SK-N-SH (cell line): ENCODE measurements around the gene CNTNAP2. TPM values are rescaled to one million over a fixed set of nuclear protein-coding genes. Genes with fewer than 3 reads are reported as not detected.
A peak's percentile ranks its signal among the peaks of the same experiment; 100 is the strongest.

Experiments
- CTCF ChIA-PET: fragments of 300-600, 350-600 bp; formaldehyde crosslinking; extraction: SDS; loops from one replicate; lab custom pipeline; 2021; lab: Yijun Ruan, JAX
- POLR2A ChIA-PET: fragments of 350-600 bp; sonication (Branson Sonifier 250); formaldehyde crosslinking; extraction: SDS; loops from one replicate; lab custom pipeline; 2020; ENCODE audit warnings: antibody characterized with exemption, inconsistent platforms; lab: Yijun Ruan, JAX
- DNase-seq: peaks from one replicate; pipeline ENCODE4 v3.0.0; 2012
- H2AFZ ChIP-seq: fragments of 200-600 bp; sonication (generic); 2 replicates; pipeline ENCODE4 v1.8.1; 2016; ENCODE audit warnings: antibody characterized with exemption, mild to moderate bottlenecking, low read depth
- H3F3A ChIP-seq: fragments of 200-600 bp; sonication (generic); replicated peaks from 2 replicates; pipeline ENCODE3; 2016; ENCODE audit warnings: antibody characterized with exemption, mild to moderate bottlenecking; ENCODE audit not compliant: insufficient read depth
- H3K27ac ChIP-seq, 2 experiments: fragments of 200-500 bp in 1 of 2; fragments of 200-600 bp in 1 of 2; sonication (Bioruptor generic) in 1 of 2; sonication (generic), shearing (Covaris generic) in 1 of 2; 2 replicates each; pipeline versions ENCODE4 v1.5.1 to v1.6.1; 2014 to 2016; ENCODE audit warnings: low read depth in 2 of 2, inconsistent platforms in 1 of 2, low read length in 1 of 2, mild to moderate bottlenecking in 1 of 2, mixed read lengths in 1 of 2
- H3K27me3 ChIP-seq: fragments of 200-600 bp; sonication (generic), shearing (Covaris generic); 2 replicates; pipeline ENCODE4 v1.6.1; 2016; ENCODE audit warnings: mixed run types; ENCODE audit not compliant: insufficient read depth
- H3K36me3 ChIP-seq, 2 experiments: fragments of 200-500 bp in 1 of 2; fragments of 200-600 bp in 1 of 2; sonication (Bioruptor generic) in 1 of 2; sonication (generic) in 1 of 2; replicated peaks in 1 of 2; 2 replicates each; pipeline versions ENCODE3 to v1.5.1; 2014 to 2016; ENCODE audit warnings: low read length in 1 of 2, mild to moderate bottlenecking in 1 of 2; ENCODE audit not compliant: insufficient read depth in 2 of 2, control insufficient read depth in 1 of 2
- H3K4me1 ChIP-seq, 2 experiments: fragments of 200-500 bp in 1 of 2; fragments of 200-600 bp in 1 of 2; sonication (Bioruptor generic) in 1 of 2; sonication (generic), shearing (Covaris generic) in 1 of 2; 2 replicates each; pipeline versions ENCODE4 v1.5.1 to v1.6.1; 2014 to 2016; ENCODE audit warnings: low read depth in 1 of 2, low read length in 1 of 2, mixed run types in 1 of 2; ENCODE audit not compliant: insufficient read depth in 2 of 2, control insufficient read depth in 1 of 2
- H3K4me2 ChIP-seq: fragments of 200-600 bp; sonication (generic), shearing (Covaris generic); 2 replicates; pipeline ENCODE4 v1.6.1; 2017; ENCODE audit warnings: mixed run types
- H3K4me3 ChIP-seq, 2 experiments: fragments of 200-500 bp in 1 of 2; fragments of 200-600 bp in 1 of 2; sonication (Bioruptor generic) in 1 of 2; sonication (generic), shearing (Covaris generic) in 1 of 2; 2 replicates each; pipeline versions ENCODE4 v1.5.1 to v1.8.1; 2014 to 2016; ENCODE audit warnings: low read depth in 2 of 2, inconsistent platforms in 1 of 2, low read length in 1 of 2, mild to moderate bottlenecking in 1 of 2, mixed read lengths in 1 of 2, moderate library complexity in 1 of 2
- H3K79me2 ChIP-seq: fragments of 200-600 bp; sonication (generic); 2 replicates; pipeline ENCODE4 v1.8.1; 2017; ENCODE audit warnings: mild to moderate bottlenecking; ENCODE audit not compliant: insufficient read depth
- H3K9ac ChIP-seq: fragments of 200-600 bp; sonication (generic); 2 replicates; pipeline ENCODE4 v1.6.1; 2017; ENCODE audit warnings: mixed run types
- H3K9me2 ChIP-seq: fragments of 200-600 bp; sonication (generic); 2 replicates; pipeline ENCODE4 v1.6.1; 2017; ENCODE audit warnings: mixed run types
- H3K9me3 ChIP-seq: fragments of 200-600 bp; sonication (generic); 2 replicates; pipeline ENCODE4 v1.6.1; 2017; ENCODE audit warnings: mixed run types, mild to moderate bottlenecking, moderate library complexity
- H4K20me1 ChIP-seq: fragments of 200-600 bp; sonication (generic); 2 replicates; pipeline ENCODE4 v1.6.1; 2017; ENCODE audit warnings: mild to moderate bottlenecking, mixed run types; ENCODE audit not compliant: insufficient read depth
- CHD2 ChIP-seq: fragments of 150-350 bp; IDR thresholded peaks from 2 replicates; pipeline ENCODE4 v1.6.1; 2018; ENCODE audit warnings: low read length; ENCODE audit not compliant: partially characterized antibody
- ELF1 ChIP-seq: IDR thresholded peaks from 2 replicates; pipeline ENCODE4 v1.4.0; 2012
- GATA2 ChIP-seq: sonication (generic); formaldehyde crosslinking; IDR thresholded peaks from 2 replicates; pipeline ENCODE4 v1.5.0; 2020; ENCODE audit warnings: mild to moderate bottlenecking, missing genetic modification reagents
- JUND ChIP-seq: IDR thresholded peaks from 2 replicates; pipeline ENCODE4 v1.4.0; 2012
- MXI1 ChIP-seq: IDR thresholded peaks from 2 replicates; pipeline ENCODE4 v1.6.1; 2012; ENCODE audit warnings: mild to moderate bottlenecking, low read depth, low read length, improper control_type of control experiment
- NFIC ChIP-seq: IDR thresholded peaks from 2 replicates; pipeline ENCODE4 v1.4.0; 2012; ENCODE audit warnings: borderline replicate concordance
- NRF1 ChIP-seq: IDR thresholded peaks from 2 replicates; pipeline ENCODE4 v1.6.1; 2012; ENCODE audit warnings: low read depth, mild to moderate bottlenecking, low read length
- POLR2AphosphoS5 ChIP-seq: IDR thresholded peaks from 2 replicates; pipeline ENCODE4 v1.6.1; 2012; ENCODE audit warnings: low read depth, low read length
- RAD21 ChIP-seq: IDR thresholded peaks from 2 replicates; pipeline ENCODE4 v1.6.1; 2012; ENCODE audit warnings: mild to moderate bottlenecking, low read length
- REST ChIP-seq: IDR thresholded peaks from 2 replicates; pipeline ENCODE4 v1.6.1; 2012; ENCODE audit warnings: mild to moderate bottlenecking, low read depth, low read length, moderate library complexity
- RFX5 ChIP-seq: IDR thresholded peaks from 2 replicates; pipeline ENCODE4 v1.6.1; 2012; ENCODE audit warnings: mild to moderate bottlenecking, improper control_type of control experiment, low read length
- RXRA ChIP-seq: IDR thresholded peaks from 2 replicates; pipeline ENCODE4 v1.4.0; 2012; ENCODE audit warnings: low read depth, mild to moderate bottlenecking, borderline replicate concordance
- SMC3 ChIP-seq: IDR thresholded peaks from 2 replicates; pipeline ENCODE4 v1.6.1; 2012; ENCODE audit warnings: low read depth, low read length, improper control_type of control experiment
- TAF1 ChIP-seq: IDR thresholded peaks from 2 replicates; pipeline ENCODE4 v1.6.1; 2012; ENCODE audit warnings: low read depth, mild to moderate bottlenecking, low read length, moderate library complexity, borderline replicate concordance
- TEAD4 ChIP-seq: IDR thresholded peaks from 2 replicates; pipeline ENCODE4 v1.4.0; 2012; ENCODE audit warnings: mild to moderate bottlenecking, borderline replicate concordance; ENCODE audit not compliant: insufficient read depth
- WGBS: methylation state at CpG from one replicate; pipeline ENCODE4 v1.1.6; 2017; ENCODE audit warnings: low lambda C conversion rate; 5-methylcytosine and 5-hydroxymethylcytosine counted together
- polyA plus RNA-seq, 3 experiments: library from polyadenylated mRNA; depleted of rRNA; stranded (reverse); fragments of >200 nt; gene quantifications; 2 replicates each; pipeline ENCODE4 v1.2.3, GENCODE V29; 2012
- TF ChIP-seq, protein P1 (sequence below): fragments of 150-350 bp; IDR thresholded peaks from 2 replicates; pipeline ENCODE4 v1.6.1; 2017; ENCODE audit warnings: antibody characterized with exemption, low read length, low read depth, borderline replicate concordance
- TF ChIP-seq, protein P2 (sequence below): IDR thresholded peaks from 2 replicates; pipeline ENCODE4 v1.4.0; 2012; ENCODE audit warnings: low read depth, borderline replicate concordance
- TF ChIP-seq, protein P3 (sequence below): fragments of 150-350 bp; IDR thresholded peaks from 2 replicates; pipeline ENCODE4 v1.6.1; 2016; ENCODE audit warnings: mild to moderate bottlenecking, low read depth, low read length

Gene CNTNAP2
- polyA plus RNA-seq, 1 of the 3 experiments (the other 2 are of a cell fraction) = 3.4 TPM

DNA sequence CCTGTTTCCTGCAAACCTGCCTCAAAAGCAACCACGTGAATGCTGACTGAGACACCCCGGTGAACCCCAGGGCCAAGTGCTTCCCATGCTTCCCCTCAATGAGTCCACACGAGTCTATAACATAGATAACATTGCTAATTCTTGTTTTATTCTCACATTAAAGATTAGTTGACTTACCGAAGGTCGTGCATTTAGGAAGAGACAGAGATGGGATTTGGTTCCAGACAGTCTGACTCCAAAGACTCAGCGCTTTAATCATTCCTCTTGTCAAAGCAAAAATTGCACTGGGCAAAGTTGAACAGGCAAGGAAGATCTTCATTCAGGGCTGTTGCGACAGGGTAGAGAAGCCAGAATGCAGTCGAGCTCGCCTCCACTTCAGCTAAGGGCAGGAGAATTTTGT, 2038.4 kb downstream of the CNTNAP2 start:
- peak overlapping the region in 1 of 2 experiments; percentile 90; a peak in 2 of 4 replicates for H3K27ac ChIP-seq
- H3K4me1 ChIP-seq = peaks cover 7 to 28% of the 10 kb centered on the region in 2 experiments; a peak in 2 of 4 replicates
- no peaks in the 10 kb centered on the region for H3K9me2 ChIP-seq
- no peaks in the 10 kb centered on the region for H4K20me1 ChIP-seq
- H3K4me3 ChIP-seq = no peak overlapping the region
- POLR2A ChIA-PET = no interaction called here
- H3F3A ChIP-seq = peaks cover 24% of the 10 kb centered on the region
- H3K9me3 ChIP-seq = 0 out of 2 replicates have a peak, but pooled peaks cover 4% of the 10 kb centered on the region
- TF ChIP-seq TEAD4 (no peak), NFIC (no peak), NRF1 (no peak), RXRA (no peak), ELF1 (no peak), JUND (no peak), MXI1 (no peak), RAD21 (no peak), RFX5 (no peak)
- H3K9ac ChIP-seq = peak overlapping the region; percentile 52; the same call in 1 of the 2 replicates
- H3K79me2 ChIP-seq = no peaks in the 10 kb centered on the region
- H3K36me3 ChIP-seq = no peaks in the 10 kb centered on the region
- peak overlapping the region; percentile 35; the same call in 1 of the 2 replicates for H3K4me2 ChIP-seq
- H3K27me3 ChIP-seq = no peaks in the 10 kb centered on the region
- peak overlapping the region; percentile 43; the same call in 1 of the 2 replicates for H2AFZ ChIP-seq
- 48% methylated on average over 9 of the region's 9 CpGs for WGBS
- DNase-seq = no peak
- CTCF ChIA-PET = interaction anchor here (0.8 to 0.9 kb wide), 2 partner anchors 12 to 1418 kb away, joined by 3 to 7 read pairs; no protein-coding TSS in a partner anchor

- ChIA-PET CTCF (interaction anchor here (0.8 to 0.9 kb wide), 2 partner anchors 13 to 1419 kb away, joined by 3 to 7 read pairs; no protein-coding TSS in a partner anchor), POLR2A (no interaction called here)
- Histone ChIP-seq H2AFZ (peak overlapping the region; percentile 10; the same call in 1 of the 2 replicates), H3K9ac (peak overlapping the region; percentile 52), H3K4me1 (peaks cover 7 to 28% of the 10 kb centered on the region in 2 experiments; a peak in 2 of 4 replicates), H3K79me2 (no peaks in the 10 kb centered on the region), H3K9me3 (0 out of 2 replicates have a peak, but pooled peaks cover 4% of the 10 kb centered on the region), H4K20me1 (no peaks in the 10 kb centered on the region), H3K27ac (peak overlapping the region in 1 of 2 experiments; percentile 90; a peak in 2 of 4 replicates), H3K4me2 (peak overlapping the region; percentile 35), H3F3A (peaks cover 24% of the 10 kb centered on the region), H3K9me2 (no peaks in the 10 kb centered on the region), H3K36me3 (no peaks in the 10 kb centered on the region), H3K4me3 (no peak overlapping the region), H3K27me3 (no peaks in the 10 kb centered on the region)
- DNase-seq = no peak
- 41% methylated on average over 7 of the region's 8 CpGs for WGBS
- TF ChIP-seq, protein P1, sequence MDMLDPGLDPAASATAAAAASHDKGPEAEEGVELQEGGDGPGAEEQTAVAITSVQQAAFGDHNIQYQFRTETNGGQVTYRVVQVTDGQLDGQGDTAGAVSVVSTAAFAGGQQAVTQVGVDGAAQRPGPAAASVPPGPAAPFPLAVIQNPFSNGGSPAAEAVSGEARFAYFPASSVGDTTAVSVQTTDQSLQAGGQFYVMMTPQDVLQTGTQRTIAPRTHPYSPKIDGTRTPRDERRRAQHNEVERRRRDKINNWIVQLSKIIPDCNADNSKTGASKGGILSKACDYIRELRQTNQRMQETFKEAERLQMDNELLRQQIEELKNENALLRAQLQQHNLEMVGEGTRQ = no peak
- no peak for TF ChIP-seq NFIC
- TF ChIP-seq POLR2AphosphoS5 = no peak
- TF ChIP-seq, protein P2, sequence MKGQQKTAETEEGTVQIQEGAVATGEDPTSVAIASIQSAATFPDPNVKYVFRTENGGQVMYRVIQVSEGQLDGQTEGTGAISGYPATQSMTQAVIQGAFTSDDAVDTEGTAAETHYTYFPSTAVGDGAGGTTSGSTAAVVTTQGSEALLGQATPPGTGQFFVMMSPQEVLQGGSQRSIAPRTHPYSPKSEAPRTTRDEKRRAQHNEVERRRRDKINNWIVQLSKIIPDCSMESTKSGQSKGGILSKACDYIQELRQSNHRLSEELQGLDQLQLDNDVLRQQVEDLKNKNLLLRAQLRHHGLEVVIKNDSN = no peak
- TF ChIP-seq, protein P3, sequence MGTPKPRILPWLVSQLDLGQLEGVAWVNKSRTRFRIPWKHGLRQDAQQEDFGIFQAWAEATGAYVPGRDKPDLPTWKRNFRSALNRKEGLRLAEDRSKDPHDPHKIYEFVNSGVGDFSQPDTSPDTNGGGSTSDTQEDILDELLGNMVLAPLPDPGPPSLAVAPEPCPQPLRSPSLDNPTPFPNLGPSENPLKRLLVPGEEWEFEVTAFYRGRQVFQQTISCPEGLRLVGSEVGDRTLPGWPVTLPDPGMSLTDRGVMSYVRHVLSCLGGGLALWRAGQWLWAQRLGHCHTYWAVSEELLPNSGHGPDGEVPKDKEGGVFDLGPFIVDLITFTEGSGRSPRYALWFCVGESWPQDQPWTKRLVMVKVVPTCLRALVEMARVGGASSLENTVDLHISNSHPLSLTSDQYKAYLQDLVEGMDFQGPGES = no peak
- TF ChIP-seq SMC3 = no peak
- TF ChIP-seq ELF1 = no peak
- no peak for TF ChIP-seq REST
- no peak for TF ChIP-seq TAF1
- no peak for TF ChIP-seq CHD2
- no peak for TF ChIP-seq TEAD4
- TF ChIP-seq NRF1 = no peak
- TF ChIP-seq GATA2 (CRISPR knock-in tag) = no peak
Observed at GRCh38 chr7:148155826-148156225, 2039.2 kb downstream of the CNTNAP2 start.
